GM10847 (cell line): ENCODE results near the gene ELFN1.

Experiments
- POLR2A ChIP-seq: IDR thresholded peaks from 2 replicates; pipeline ENCODE4 v1.6.1; 2011; ENCODE audit not compliant: insufficient read length; ENCODE audit errors: extremely low read depth

ELFN1 gene

GRCh38 chr7:1669954-1670893, at the start of gene ELFN1:
TSS of gene ELFN1 (plus strand) at chr7:1670277. CDS start at chr7:1744597, 74,320 bp downstream.
- TF ChIP-seq POLR2A: no peak

- no peak for TF ChIP-seq POLR2A
Measured at GRCh38 chr7:1620835-1621234, 49.2 kb upstream of the ELFN1 start.

GRCh38 chr7:1621718-1622117, 48.4 kb upstream of the ELFN1 start:
- TF ChIP-seq POLR2A: no peak

- no peak for TF ChIP-seq POLR2A
Measured at GRCh38 chr7:1622441-1622840, 47.6 kb upstream of the ELFN1 start.

- no peak for TF ChIP-seq POLR2A
Measured at GRCh38 chr7:1623810-1624209, 46.3 kb upstream of the ELFN1 start.

- no peak for TF ChIP-seq POLR2A
Measured at GRCh38 chr7:1624999-1625927, 44.8 kb upstream of the ELFN1 start.

- TF ChIP-seq POLR2A: no peak
Measured at GRCh38 chr7:1626769-1627168, 43.3 kb upstream of the ELFN1 start.

GRCh38 chr7:1630700-1631336, 39.3 kb upstream of the ELFN1 start:
- no peak for TF ChIP-seq POLR2A

GRCh38 chr7:1631678-1632077, 38.4 kb upstream of the ELFN1 start:
- TF ChIP-seq POLR2A: no peak

- no peak for TF ChIP-seq POLR2A
Measured at GRCh38 chr7:1632506-1632905, 37.6 kb upstream of the ELFN1 start.

GRCh38 chr7:1632916-1633785, 36.9 kb upstream of the ELFN1 start:
- no peak for TF ChIP-seq POLR2A

GRCh38 chr7:1635401-1635800, 34.7 kb upstream of the ELFN1 start:
- TF ChIP-seq POLR2A: no peak

- no peak for TF ChIP-seq POLR2A
Measured at GRCh38 chr7:1637155-1637554, 32.9 kb upstream of the ELFN1 start.

GRCh38 chr7:1638215-1638661, 31.8 kb upstream of the ELFN1 start:
- TF ChIP-seq POLR2A: no peak
